ENCODE measurements around the gene DBX1. TPM values are rescaled to one million over a fixed set of nuclear protein-coding genes. Genes with fewer than 3 reads are reported as not detected.

The DBX1 gene
- total and polyA plus RNA-seq, 9 donors: not detected

DNA sequence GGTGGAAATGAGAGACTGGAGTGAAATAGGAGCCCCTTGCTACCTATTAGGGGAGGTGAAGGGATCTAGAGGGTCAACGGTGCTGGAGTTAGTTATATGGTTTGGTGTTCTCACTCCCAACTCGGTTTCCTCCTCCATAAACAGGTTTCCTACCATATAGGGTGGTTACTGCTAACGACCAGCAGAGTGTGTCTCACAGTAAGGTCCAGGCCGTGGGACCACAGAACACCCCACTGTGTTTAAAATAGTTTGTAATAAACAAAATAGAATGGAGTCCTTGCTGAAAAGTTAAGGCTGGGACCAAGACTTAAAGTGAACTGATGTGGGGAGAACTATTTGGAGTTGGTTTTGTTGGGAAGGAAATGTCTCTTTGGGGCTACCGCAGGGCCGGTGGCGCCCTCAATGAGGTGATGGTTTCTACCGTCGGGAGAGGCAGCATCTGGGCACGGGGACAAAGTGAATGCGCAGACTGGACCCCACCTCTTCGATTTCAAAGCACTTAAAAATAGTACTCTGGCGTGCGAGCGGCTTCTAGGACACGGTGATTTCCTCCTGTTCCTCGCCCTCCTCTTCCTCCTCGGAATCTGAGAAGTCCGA is 4.5 kb downstream of the DBX1 start:
- H3K4me3 ChIP-seq: no peak overlapping the region
- 2 to 6% (median 3%) methylated on average over 19 of the region's 19 CpGs for WGBS, 3 donors
- peaks cover 0 to 13% of the 10 kb centered on the region in 2 donors for H3K9me3 ChIP-seq
- H3K36me3 ChIP-seq: no peaks in the 10 kb centered on the region
- peaks cover 2% of the 10 kb centered on the region for H3K4me1 ChIP-seq (ENCODE audit: insufficient read depth)
- no peaks in the 10 kb centered on the region for H3K27me3 ChIP-seq
- H3K27ac ChIP-seq: no peak overlapping the region
- intact Hi-C loops (cut with DNase I): no loop called here
- TF ChIP-seq POLR2A (IDR thresholded peaks at IDR 0.05): no peak
- TF ChIP-seq, protein P1, sequence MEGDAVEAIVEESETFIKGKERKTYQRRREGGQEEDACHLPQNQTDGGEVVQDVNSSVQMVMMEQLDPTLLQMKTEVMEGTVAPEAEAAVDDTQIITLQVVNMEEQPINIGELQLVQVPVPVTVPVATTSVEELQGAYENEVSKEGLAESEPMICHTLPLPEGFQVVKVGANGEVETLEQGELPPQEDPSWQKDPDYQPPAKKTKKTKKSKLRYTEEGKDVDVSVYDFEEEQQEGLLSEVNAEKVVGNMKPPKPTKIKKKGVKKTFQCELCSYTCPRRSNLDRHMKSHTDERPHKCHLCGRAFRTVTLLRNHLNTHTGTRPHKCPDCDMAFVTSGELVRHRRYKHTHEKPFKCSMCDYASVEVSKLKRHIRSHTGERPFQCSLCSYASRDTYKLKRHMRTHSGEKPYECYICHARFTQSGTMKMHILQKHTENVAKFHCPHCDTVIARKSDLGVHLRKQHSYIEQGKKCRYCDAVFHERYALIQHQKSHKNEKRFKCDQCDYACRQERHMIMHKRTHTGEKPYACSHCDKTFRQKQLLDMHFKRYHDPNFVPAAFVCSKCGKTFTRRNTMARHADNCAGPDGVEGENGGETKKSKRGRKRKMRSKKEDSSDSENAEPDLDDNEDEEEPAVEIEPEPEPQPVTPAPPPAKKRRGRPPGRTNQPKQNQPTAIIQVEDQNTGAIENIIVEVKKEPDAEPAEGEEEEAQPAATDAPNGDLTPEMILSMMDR (IDR thresholded peaks at IDR 0.05): no peak
- no peak for TF ChIP-seq EP300 (IDR thresholded peaks at IDR 0.05)
- no peak for DNase-seq

DNA sequence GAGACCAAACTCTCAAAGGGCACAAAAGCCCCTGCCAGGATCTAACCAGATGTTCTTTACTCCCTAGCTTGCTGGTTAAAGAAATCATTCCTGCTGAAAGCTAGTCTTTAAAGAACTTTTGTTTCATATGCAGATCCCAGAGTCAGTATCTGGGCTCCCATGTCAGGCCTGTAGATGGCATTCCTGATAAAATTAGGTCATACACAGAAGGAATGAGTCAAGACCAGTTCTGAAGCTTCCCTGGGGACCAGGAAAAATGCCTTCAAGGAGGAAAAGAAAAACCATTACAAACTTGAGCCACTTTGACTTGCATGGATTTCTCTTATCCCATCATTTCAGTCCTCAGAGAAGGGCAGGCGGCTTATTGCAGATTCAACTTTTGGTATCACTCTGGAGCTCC is 5.9 kb downstream of the DBX1 start:
- H3K27me3 ChIP-seq: no peaks in the 10 kb centered on the region
- H3K9me3 ChIP-seq: peaks cover 0 to 5% of the 10 kb centered on the region in 2 donors
- H3K4me1 ChIP-seq (ENCODE audit: insufficient read depth): peaks cover 2% of the 10 kb centered on the region
- TF ChIP-seq, protein P1 (IDR thresholded peaks at IDR 0.05): no peak
- no peaks in the 10 kb centered on the region for H3K36me3 ChIP-seq
- H3K4me3 ChIP-seq: no peak overlapping the region
- DNase-seq: no peak
- no peak overlapping the region for H3K27ac ChIP-seq
- 77 to 100% (median 93%) methylated on average over 1 of the region's 1 CpG for WGBS, 3 donors
- intact Hi-C loops (cut with DNase I): no loop called here

DNA sequence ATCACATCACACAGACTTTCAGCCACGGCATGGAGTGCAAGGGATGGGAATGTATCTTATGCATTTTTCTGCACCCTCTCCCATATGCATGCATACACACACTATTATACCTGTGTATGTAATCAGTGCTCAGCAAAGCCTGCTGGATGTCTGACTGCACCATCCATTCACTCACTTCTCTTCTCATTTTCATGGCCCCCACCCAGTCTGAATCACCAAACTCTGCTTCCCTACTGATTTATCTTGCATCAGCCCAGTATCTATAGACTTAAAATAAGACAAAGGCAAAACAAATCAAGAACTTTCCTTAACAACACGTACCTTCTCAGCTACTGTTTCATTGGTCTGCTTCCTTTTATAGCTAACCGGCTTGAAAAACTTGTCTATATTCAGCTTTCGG is 21.6 kb downstream of the DBX1 start:
- H3K27ac ChIP-seq: no peak overlapping the region
- H3K9me3 ChIP-seq: no peaks in the 10 kb centered on the region
- TF ChIP-seq POLR2A (IDR thresholded peaks at IDR 0.05): no peak
- no peak for TF ChIP-seq EP300 (IDR thresholded peaks at IDR 0.05)
- TF ChIP-seq, protein P1 (IDR thresholded peaks at IDR 0.05): no peak
- no peak overlapping the region for H3K4me3 ChIP-seq
- WGBS, 3 donors: 74 to 86% (median 81%) methylated on average over 4 of the region's 4 CpGs
- no peaks in the 10 kb centered on the region for H3K27me3 ChIP-seq
- H3K4me1 ChIP-seq (ENCODE audit: insufficient read depth): no peaks in the 10 kb centered on the region
- intact Hi-C loops (cut with DNase I): loop anchor here in 3 of 4 donors (10.0 kb wide), 3 partner anchors 216 to 594 kb away; no protein-coding TSS in a partner anchor
- no peaks in the 10 kb centered on the region for H3K36me3 ChIP-seq
- no peak for DNase-seq

DNA sequence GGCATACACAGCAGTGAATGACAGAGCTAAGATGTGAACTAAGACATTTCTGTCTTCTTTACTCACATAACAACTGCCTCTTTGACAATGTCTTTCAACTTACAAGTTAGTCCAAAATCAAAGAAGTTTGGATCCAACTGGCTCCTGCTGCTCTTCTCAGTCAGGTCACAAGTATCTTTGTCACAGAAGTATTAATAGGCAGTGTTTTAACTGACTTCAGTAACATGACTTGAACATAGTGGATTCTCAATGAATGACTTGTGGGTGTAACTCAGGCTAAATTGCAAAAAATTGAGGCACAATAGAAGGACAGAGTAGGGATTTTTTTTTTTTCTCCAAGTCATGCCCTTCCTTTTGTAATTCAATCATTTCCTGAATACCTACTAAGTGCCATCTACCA is 22.6 kb downstream of the DBX1 start:
- intact Hi-C loops (cut with DNase I): loop anchor here in 3 of 4 donors (10.0 kb wide), 3 partner anchors 217 to 593 kb away; no protein-coding TSS in a partner anchor
- H3K36me3 ChIP-seq: no peaks in the 10 kb centered on the region
- no peaks in the 10 kb centered on the region for H3K9me3 ChIP-seq

More for the DNA sequence above, 22.6 kb downstream of the DBX1 start:
- H3K4me1 ChIP-seq (ENCODE audit: insufficient read depth): no peaks in the 10 kb centered on the region
- no peak overlapping the region for H3K27ac ChIP-seq
- TF ChIP-seq POLR2A (IDR thresholded peaks at IDR 0.05) (no peak), EP300 (IDR thresholded peaks at IDR 0.05) (no peak)
- TF ChIP-seq, protein P1 (IDR thresholded peaks at IDR 0.05): no peak
- H3K27me3 ChIP-seq: no peaks in the 10 kb centered on the region
- no peak for DNase-seq
- H3K4me3 ChIP-seq: no peak overlapping the region

Measured in ovary (tissue), 9 donors.